Psoas muscle (tissue), 8 donors: ENCODE data around the gene SNAI3. TPM values are rescaled to one million over a fixed set of nuclear protein-coding genes. Genes with fewer than 3 reads are reported as not detected.

Source experiments
- ATAC-seq, 4 donors: fragments of 200-7000 bp; cut with Tn5 transposase; one replicate each; pipeline ENCODE4 v1.9.1; 2020; ENCODE audit warnings: moderate library complexity in 3 of 4, mild to moderate bottlenecking in 2 of 4
- DNase-seq, 2 donors: peaks; one replicate each; pipeline ENCODE4 v3.0.0-alpha.2; 2020
- H3K27ac ChIP-seq: fragments of 200-600 bp; one replicate; pipeline ENCODE4 v1.8.0; 2022
- H3K27me3 ChIP-seq, 3 donors: fragments of 200-600 bp in 1 of 3; one replicate each; pipeline versions ENCODE4 v1.6.1 to v1.8.0; 2013 to 2022; ENCODE audit warnings: low read length in 2 of 3, mild to moderate bottlenecking in 2 of 3, moderate library complexity in 1 of 3; ENCODE audit not compliant: insufficient read depth in 3 of 3
- H3K36me3 ChIP-seq, 2 donors: fragments of 200-600 bp in 1 of 2; one replicate each; pipeline versions ENCODE4 v1.6.1 to v1.8.0; 2013 to 2022; ENCODE audit warnings: low read depth in 1 of 2, mild to moderate bottlenecking in 1 of 2, moderate library complexity in 1 of 2; ENCODE audit not compliant: insufficient read depth in 1 of 2
- H3K4me1 ChIP-seq: fragments of 200-600 bp; one replicate; pipeline ENCODE4 v1.8.0; 2022
- H3K4me3 ChIP-seq: fragments of 200-600 bp; one replicate; pipeline ENCODE4 v1.8.0; 2022; ENCODE audit warnings: mild to moderate bottlenecking
- H3K9me3 ChIP-seq: fragments of 200-600 bp; one replicate; pipeline ENCODE4 v1.8.0; 2022
- WGBS, 3 donors: extraction: QIAGEN DNeasy Blood & Tissue Kit; methylation state at CpG; one replicate each; pipeline versions ENCODE4 v1.1.6 to v1.1.7; 2013; 5-methylcytosine and 5-hydroxymethylcytosine counted together
- intact Hi-C, 2 donors: fragments of 100-400 bp; cut with DNase I; formaldehyde crosslinking; loops; one replicate each; pipeline versions ENCODE4 v1.11.0 to v1.14.2; 2022
- polyA plus RNA-seq, 3 donors: library from polyadenylated mRNA; stranded (reverse); fragments of 200-250 nt; gene quantifications; one replicate each; pipeline ENCODE4 v1.2.3, GENCODE V29; 2013
- total RNA-seq, 4 donors: library from RNA; stranded (reverse); fragmentation: NEBNext Ultra II Directional in 2 of 4; extraction: Animal tissue kit (Norgen Biotek cat#: 25700) in 2 of 4; gene quantifications; one replicate each; pipeline versions ENCODE4 v1.2.1 to v1.2.4, GENCODE V29; 2021 to 2023
- TF ChIP-seq, protein P1 (sequence below): fragments of 200-600 bp; IDR thresholded peaks from one replicate; pipeline ENCODE4 v1.8.0; 2022; ENCODE audit warnings: antibody characterized with exemption
- donor health status: healthy with polysubstance abuse.
- donor health status: DM: no; HTN: no; CAD: no; lungs with moderate emphysema.
- donor health status: Bipolar disorder and iron deficiency.
- donor health status: healthy.
- donor health status: DM: yes; HTN: yes; CAD: no.
- donor health status: DM: no; HTN: no; CAD: no.
- donor health status: DM: no; HTN: no; CAD: no.
- donor health status: DM: yes; HTN: yes; CAD: no.

Gene SNAI3
- total and polyA plus RNA-seq, 7 donors: 1.2 to 8.5 (median 3.9) TPM

DNA sequence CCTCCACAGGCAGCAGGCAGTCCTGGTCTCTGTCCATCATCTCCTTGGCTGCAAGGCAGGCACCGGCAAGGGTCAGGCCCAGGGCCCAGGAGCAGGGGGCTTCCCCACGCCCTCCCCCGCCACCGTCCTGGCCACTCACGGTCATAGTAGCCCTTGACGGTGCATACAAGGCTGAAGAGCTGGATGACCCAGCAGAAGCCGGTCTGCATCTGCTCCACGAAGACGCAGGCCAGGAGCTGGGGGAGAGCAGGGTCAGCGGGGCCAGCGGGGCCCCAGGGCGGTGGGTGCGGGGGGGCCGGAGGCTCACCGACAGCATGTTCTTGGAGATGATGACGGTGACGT lies 40.1 kb upstream of the SNAI3 start:
- 77 to 88% (median 84%) methylated on average over 14 to 17 of the region's 17 CpGs for WGBS, 3 donors
- H3K9me3 ChIP-seq: no peaks in the 10 kb centered on the region
- peaks cover 0 to 4% (median 2%) of the 10 kb centered on the region in 3 donors for H3K27me3 ChIP-seq
- TF ChIP-seq, protein P1, sequence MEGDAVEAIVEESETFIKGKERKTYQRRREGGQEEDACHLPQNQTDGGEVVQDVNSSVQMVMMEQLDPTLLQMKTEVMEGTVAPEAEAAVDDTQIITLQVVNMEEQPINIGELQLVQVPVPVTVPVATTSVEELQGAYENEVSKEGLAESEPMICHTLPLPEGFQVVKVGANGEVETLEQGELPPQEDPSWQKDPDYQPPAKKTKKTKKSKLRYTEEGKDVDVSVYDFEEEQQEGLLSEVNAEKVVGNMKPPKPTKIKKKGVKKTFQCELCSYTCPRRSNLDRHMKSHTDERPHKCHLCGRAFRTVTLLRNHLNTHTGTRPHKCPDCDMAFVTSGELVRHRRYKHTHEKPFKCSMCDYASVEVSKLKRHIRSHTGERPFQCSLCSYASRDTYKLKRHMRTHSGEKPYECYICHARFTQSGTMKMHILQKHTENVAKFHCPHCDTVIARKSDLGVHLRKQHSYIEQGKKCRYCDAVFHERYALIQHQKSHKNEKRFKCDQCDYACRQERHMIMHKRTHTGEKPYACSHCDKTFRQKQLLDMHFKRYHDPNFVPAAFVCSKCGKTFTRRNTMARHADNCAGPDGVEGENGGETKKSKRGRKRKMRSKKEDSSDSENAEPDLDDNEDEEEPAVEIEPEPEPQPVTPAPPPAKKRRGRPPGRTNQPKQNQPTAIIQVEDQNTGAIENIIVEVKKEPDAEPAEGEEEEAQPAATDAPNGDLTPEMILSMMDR: no peak
- intact Hi-C loops: no loop called here
- H3K36me3 ChIP-seq: peaks cover 0 to 43% of the 10 kb centered on the region in 2 donors
- no peak overlapping the region for H3K27ac ChIP-seq
- peak in 1 of 4 donors; percentile 6 for ATAC-seq
- DNase-seq: no peak
- H3K4me1 ChIP-seq: no peaks in the 10 kb centered on the region
- H3K4me3 ChIP-seq: no peak overlapping the region

DNA sequence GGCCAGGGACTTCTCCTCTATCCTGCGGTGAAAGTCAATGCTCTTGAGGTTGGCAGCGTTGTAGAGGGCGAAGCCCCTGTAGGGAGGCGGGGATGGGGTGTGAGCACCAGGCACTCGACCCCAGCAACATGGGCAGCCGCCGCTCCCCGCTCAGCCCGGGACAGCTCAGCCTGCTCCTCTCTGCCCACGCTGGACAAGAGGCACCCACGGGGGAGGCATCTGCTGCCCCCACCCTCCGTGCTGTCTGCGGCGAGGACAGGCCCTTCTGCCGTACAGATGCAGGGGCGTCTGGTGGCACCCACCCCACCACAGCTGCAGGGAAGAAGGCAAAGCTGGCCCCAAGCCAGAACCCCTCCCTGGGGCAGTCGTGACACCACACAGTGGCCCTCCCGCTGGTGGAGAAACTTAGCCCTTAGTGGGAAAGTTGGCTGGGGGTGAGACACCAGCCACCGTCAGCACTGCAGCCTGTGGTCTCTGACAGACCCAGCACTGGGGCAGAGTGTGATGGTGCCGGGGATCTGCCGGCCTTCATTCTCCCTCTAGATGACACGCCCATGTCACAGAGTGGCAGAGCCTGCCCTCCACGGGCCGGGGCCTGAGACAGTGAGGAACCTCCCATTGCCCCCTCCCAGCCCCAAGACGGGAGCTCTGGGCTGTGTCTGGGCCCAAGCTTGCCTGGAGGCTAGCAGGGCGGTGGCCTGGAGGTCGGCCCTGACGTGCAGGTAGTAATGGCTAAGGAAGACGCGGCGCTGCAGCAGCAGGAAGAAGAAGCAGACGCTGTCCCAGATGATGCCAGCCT lies 39.5 kb upstream of the SNAI3 start:
- H3K27me3 ChIP-seq: peaks cover 0 to 4% (median 2%) of the 10 kb centered on the region in 3 donors
- H3K4me3 ChIP-seq: no peak overlapping the region
- DNase-seq: no peak
- intact Hi-C loops: no loop called here
- peaks cover 0 to 49% of the 10 kb centered on the region in 2 donors for H3K36me3 ChIP-seq
- TF ChIP-seq, protein P1: no peak
- ATAC-seq: peak in 3 of 4 donors; percentile 11 to 24 (median 19)
- no peaks in the 10 kb centered on the region for H3K9me3 ChIP-seq
- no peak overlapping the region for H3K27ac ChIP-seq
- no peaks in the 10 kb centered on the region for H3K4me1 ChIP-seq
- WGBS, 3 donors: 72 to 77% (median 73%) methylated on average over 29 to 32 of the region's 32 CpGs

DNA sequence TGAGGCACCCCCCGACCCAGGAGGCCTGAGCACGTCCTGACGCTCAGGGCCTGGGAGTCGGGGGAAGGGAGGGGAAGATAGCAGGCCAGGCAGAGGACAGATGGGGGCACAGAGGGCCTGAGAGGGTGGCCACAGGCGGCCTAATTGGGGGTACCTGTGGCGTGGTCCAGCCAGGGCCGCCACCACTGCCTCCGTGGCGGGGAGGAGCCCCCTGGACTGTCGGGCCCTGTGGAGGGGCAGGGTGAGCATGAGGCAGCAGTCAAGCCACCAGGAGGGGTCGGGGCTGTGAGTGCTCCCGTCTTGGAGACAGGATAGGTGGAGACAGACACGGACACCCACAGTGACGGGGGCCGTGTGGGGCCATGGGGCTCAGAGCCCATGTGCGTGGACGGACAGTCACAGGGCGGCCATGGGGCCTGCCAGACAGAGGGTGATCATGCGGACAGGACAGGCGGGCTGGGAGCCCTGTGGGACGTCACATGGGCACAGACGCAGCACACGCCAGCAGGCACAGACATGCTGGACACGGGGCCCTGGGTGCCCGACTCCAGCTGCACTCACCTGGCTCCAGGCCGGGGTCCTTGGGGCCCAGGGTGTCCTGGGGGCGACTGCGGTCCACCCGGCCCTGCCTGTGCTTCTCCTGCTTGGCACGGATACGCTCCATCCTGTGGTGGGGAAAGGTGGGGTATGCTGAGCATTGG lies 38.7 kb upstream of the SNAI3 start:
- H3K4me1 ChIP-seq: no peaks in the 10 kb centered on the region
- ATAC-seq (peak in 3 of 4 donors; percentile 17 to 28 (median 26)), DNase-seq (no peak)
- H3K9me3 ChIP-seq: no peaks in the 10 kb centered on the region
- H3K4me3 ChIP-seq: no peak overlapping the region
- H3K27ac ChIP-seq: no peak overlapping the region
- 82 to 86% (median 85%) methylated on average over 28 to 31 of the region's 31 CpGs for WGBS, 3 donors
- TF ChIP-seq, protein P1: no peak
- intact Hi-C loops: no loop called here
- peaks cover 0 to 4% (median 2%) of the 10 kb centered on the region in 3 donors for H3K27me3 ChIP-seq
- peaks cover 0 to 54% of the 10 kb centered on the region in 2 donors for H3K36me3 ChIP-seq

DNA sequence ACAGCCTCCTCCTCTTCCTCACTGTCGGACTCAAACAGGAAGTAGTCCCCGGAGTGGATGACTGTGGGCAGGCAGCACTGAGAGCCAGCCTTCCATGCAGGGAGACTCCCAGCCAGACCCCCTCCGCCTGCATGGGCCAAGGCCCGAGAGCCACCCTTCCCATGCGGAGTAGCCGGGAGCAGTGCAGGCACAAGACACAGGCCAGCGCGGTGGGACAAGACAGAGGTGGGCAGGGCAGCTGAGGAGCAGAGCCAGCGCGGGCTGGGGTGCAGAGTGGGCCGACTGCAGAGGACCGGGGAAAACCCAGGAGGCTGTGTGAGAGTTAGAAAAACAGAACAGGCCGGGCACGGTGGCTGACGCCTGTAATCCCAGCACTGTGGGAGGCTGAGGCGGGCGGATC lies 37.6 kb upstream of the SNAI3 start:
- ATAC-seq (no peak), DNase-seq (no peak)
- Histone ChIP-seq H3K36me3 (peaks cover 0 to 60% of the 10 kb centered on the region in 2 donors), H3K4me1 (no peaks in the 10 kb centered on the region), H3K4me3 (no peak overlapping the region), H3K9me3 (no peaks in the 10 kb centered on the region), H3K27ac (no peak overlapping the region), H3K27me3 (peaks cover 0 to 4% (median 2%) of the 10 kb centered on the region in 3 donors)
- WGBS, 3 donors: 89 to 95% (median 92%) methylated on average over 15 to 17 of the region's 17 CpGs
- TF ChIP-seq, protein P1: no peak
- intact Hi-C loops: no loop called here
